HG02852 (cell line): ENCODE results near the gene PXMP4.
"Not testable (repeated sequence)": the region's sequence is repeated elsewhere in the genome, so short reads cannot be mapped to it uniquely, and the experiment has no call there.

Source experiments
- ATAC-seq: cut with Tn5 transposase; IDR thresholded peaks from one replicate; pipeline ENCODE4 v1.9.1; 2021; ENCODE audit warnings: mild to moderate bottlenecking, moderate library complexity; ENCODE audit not compliant: unreplicated experiment

The PXMP4 gene, protein sequence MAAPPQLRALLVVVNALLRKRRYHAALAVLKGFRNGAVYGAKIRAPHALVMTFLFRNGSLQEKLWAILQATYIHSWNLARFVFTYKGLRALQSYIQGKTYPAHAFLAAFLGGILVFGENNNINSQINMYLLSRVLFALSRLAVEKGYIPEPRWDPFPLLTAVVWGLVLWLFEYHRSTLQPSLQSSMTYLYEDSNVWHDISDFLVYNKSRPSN

GRCh38 chr20:33719989-33720709, at the start of gene PXMP4:
PXMP4 (minus strand) TSS chr20:33720310; CDS start chr20:33720207, 103 bp downstream.
- ATAC-seq = peak; percentile 97

DNA sequence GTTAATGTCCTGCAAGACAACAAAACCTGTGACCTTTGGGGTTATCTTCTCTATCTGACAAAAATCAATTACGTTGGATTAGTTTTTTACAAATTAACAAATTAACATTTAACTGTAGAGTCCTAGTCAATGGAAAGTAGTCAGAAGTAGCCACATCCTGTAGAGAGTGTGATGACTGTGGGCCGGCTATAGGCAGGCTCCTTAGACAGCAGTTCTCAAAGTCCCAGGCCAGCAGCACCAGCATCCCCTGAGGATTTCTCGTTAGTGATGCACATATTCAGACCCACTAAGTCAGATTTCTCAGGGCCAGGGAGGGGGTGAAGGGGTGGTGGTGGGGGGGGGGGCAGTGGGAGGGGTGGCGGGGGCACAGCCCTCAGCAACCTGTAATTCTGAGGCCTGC, 48.9 kb upstream of the PXMP4 start:
- ATAC-seq = no peak

DNA sequence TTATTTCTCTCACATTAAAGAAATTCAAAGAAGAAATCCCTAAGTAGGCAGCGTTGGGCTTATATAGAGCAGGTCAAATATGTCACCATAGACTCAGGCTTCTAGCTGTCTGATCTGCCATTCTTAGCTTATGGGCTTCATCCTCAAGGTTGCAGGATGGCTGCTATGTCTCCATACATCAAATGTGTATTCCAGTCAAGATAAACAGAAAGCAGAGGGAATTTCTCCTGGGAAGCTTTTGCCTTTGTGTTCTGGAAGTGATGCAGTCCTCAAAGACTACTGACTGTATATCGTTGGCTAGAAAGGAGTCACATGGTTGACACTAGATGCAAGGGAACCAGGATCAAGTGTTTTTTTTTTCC, 47.6 kb upstream of the PXMP4 start:
- no peak for ATAC-seq

DNA sequence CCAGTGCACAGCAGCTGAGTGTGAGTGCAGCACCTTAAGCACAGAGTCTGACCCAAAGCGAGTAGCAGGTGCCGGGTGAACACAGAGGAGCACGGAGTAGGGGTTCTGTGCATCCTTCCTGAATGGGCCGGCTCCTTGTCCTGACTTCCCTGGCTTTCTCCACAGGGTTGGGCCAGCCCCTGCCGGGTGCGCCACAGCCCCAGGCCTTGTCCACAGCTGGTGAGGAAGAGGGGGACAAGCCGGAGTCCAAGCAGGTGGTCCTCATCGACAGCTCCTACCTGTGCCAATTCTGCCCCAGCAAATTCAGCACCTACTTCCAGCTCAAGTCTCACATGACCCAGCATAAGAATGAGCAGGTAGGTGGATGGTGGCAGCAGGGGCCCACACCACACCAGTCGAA, 46.6 kb upstream of the PXMP4 start:
- ATAC-seq = no peak

- no peak for ATAC-seq
Observed at GRCh38 chr20:33765592-33765991, 45.5 kb upstream of the PXMP4 start.

GRCh38 chr20:33765099-33765498, 45.0 kb upstream of the PXMP4 start:
- ATAC-seq = no peak

- ATAC-seq = no peak
Observed at GRCh38 chr20:33761698-33762250, 41.7 kb upstream of the PXMP4 start.

GRCh38 chr20:33757458-33757857, 37.3 kb upstream of the PXMP4 start:
- ATAC-seq = no peak

DNA sequence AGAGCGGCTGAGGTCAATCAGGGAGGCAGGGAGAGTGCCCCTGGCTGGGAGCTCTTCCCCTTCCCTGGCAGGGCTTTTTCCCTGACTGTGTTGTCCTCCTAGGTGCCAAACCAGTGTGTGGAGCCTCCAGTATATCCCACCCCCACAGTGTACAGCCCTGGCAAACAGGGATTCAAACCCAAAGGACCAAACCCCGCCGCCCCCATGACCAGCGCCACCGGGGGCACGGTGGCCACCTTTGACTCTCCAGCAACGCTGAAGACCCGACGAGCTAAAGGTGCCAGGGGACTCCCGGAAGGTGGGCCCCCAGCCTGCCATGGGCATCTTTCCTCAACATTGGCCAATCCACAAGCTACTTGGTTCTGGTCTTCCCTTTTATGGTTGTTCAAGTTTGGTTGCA, 36.9 kb upstream of the PXMP4 start:
- no peak for ATAC-seq

DNA sequence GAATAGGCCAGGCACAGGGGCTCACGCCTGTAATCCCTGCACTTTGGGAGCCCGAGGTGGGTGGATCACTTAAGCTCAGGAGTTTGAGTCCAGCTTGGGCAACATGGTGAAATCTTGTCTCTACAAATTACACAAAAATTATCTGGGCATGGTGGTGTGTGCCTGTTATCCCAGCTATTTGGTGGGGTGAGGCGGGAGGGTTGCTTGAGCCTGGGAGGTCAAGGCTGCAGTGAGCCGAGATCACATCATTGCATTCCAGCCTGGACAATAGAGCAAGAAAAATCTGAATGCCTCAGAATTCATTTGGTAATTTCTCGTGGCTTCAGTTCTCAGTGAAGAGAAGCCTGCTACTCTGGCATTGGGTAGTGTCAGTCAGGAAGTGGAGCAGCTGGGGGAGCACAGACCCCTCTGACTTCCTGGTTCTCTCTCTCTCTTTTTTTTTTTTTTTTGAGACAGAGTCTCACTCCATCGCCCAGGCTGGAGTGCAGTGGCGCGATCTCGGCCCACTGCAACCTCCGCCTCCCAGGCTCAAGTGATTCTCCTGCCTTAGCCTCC, 35.9 kb upstream of the PXMP4 start:
- not testable (repeated sequence) for ATAC-seq

DNA sequence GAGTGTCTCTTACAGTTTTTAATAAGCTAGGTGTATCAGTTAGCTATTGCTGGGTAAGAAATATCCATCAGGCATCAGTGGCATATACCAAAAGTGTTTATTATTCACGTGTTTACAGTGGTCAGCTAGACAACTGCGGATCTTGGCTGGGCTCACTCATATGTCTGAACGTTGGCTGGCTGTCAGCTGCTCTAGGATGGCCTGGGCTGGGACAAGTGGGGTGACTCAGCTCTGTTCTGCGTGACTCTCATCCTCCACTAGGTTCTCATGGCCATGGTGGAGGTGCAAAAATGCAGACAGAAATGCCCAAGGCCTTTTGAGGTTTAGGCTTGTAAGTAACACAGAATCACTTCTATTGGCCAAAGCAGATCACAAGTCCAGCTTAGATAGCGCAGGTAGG, 33.7 kb upstream of the PXMP4 start:
- ATAC-seq = no peak

DNA sequence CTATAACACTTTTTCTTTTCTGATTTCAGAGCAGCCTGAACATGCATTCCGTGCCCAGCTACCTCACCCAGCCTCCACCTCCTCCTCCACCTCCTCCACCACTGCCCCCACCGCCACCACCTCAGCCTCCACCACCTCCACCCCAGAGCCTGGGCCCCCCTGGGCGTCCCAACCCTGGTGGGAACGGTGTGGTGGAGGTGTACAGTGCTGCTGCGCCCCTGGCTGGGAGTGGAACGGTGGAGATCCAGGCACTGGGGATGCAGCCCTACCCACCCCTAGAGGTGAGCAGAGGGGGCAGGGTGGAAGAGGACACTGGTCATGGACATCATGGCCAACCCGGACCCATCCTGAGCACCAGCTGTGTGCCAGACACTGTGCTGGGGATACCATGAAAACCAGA, 33.0 kb upstream of the PXMP4 start:
- no peak for ATAC-seq

DNA sequence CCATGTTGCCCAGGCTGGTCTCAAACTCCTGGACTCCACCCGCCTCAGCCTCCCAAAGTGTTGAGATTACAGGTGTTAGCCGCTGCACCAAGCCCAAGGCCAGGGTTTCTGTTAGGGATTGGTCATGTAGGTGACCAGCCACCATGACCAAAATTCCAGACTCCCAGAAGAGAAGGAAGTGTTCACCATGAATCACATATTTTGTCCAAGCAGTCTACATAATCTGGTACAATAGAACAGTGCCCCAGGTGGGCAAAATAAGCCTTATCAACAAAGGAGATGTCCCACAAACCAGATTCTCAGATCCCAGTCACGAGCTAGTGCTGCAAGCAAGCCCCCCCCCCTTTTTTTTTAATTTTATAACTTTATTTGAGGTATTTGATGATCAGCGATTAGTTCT, 31.7 kb upstream of the PXMP4 start:
- ATAC-seq = no peak

- no peak for ATAC-seq
Observed at GRCh38 chr20:33746325-33746998, 26.4 kb upstream of the PXMP4 start.

DNA sequence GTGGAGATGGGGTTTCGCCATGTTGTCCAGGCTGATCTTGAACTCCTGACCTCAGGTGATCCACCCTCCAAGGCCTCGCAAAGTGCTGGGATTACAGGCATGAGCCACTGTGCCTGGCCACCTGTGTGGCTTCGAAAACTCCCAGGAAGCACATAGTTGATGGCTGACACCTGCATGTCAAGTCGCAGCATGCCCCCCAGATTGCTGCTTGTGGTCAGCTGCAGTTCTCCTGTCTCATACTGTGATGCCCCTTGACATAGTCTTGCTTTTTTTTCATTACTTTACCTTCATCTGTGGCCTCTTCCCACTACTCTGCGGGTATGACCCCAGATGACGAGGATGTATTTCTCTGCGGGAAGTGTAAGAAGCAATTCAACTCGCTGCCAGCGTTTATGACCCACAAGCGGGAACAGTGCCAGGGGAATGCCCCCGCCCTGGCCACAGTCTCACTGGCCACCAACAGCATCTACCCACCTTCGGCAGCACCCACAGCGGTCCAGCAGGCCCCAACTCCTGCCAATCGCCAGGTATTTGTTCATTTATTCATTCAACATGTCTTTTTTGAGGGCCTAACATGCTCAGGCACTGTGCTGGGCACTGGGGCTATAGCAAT, 24.8 kb upstream of the PXMP4 start:
- ATAC-seq = no peak

DNA sequence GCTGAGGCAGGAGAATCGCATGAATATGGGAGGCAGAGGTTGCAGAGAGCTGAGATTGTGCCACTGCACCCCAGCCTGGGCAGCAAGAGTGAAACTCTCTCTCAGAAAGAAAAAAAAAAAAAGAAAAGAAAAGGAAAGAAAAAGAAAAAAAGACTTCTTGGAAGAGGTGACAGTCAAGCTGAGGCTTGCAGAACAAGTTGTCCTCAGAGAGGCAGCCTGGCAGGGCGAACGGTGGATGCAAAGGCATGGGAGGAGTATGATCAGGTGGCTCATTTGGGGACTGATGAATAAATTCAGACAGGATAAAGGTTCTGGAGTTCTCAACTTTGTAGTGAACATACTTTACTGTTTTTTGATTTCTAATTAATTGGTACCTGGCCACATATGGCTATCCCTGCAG, 24.1 kb upstream of the PXMP4 start:
- ATAC-seq = no peak

DNA sequence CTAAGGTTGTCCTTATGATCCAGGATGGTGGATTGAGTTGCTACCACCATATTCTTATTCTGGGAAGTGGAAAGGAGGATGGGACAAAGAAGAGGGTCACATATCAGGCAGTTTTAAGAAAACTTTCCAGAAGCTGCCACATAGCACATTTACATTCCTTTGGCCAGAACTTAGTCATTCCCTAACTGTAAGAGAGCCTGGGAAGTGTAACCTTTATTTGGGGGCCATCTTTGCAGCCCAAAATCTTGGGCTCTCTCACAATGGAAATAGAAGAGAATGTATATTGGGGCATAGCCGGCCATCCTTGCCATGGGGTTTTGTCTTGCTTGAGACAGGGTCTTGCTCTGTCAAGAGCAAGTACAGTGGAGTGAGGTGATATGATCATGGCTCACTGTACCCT, 20.1 kb upstream of the PXMP4 start:
- ATAC-seq = no peak

DNA sequence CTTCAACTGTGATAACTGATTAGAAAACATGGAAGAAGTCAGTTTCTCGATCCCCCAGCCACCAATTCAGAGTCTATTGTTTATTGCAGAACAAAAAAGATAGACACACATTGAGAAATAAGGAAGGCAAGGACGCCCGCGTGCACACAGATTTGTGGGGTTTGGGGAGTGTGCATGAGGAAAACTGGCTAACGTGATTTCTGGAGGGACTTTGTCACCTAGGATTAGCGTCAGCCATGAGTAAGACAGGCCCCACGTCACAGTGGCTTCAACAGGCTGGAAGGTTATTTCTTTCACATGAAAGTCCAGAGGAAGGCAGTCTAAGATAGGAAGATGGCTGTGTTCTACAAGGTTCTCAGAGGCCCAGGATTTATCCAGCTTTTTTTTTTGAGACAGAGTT, 19.4 kb upstream of the PXMP4 start:
- ATAC-seq = no peak

- no peak for ATAC-seq
Observed at GRCh38 chr20:33736962-33737361, 16.9 kb upstream of the PXMP4 start.

DNA sequence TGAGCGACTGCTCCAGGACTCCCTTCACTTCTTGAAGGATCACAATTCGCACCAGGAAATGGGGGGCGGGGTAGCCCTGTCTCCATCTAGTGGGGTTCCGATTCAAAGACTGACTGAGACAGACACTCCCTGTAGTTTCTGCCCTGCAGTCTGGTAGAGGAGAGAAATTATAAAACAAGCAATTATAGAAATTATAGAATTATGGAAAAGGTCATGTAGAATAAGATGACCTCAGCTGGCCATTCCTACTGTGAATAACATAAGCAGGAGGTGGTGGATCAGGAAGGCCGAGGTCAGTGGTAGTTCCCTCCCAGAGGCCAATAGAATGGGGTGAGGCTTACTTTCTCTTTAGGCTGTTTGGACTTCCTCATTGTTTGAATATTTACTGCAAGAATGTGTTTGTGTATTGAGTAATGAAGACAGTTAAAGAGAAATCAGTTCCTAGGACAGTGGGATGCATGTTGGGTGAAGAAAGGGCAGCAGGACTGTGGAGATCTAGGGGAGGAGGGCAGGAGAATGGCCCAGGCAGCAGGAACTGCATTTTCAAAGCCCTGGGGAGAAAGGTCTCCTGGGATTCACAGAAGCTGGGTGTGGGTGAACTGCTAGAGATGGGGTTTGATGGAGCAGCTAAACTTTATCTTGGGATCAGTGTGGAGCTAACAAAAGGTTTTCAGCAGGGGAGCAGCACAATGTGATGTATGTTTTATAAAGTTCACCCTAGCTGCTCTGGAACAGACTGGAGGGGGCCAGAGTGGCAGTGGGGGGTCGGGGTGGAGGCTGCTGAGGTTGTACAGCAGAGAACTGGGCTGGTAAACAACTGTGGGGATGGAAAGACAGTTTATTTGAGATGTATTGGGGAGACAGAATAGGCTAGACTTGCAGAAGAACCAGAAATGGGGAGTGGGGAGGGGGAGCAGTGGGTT, 13.8 kb upstream of the PXMP4 start:
- ATAC-seq = no peak
